WTC11 (cell line): ENCODE measurements around the gene ATP5F1D. TPM values are rescaled to one million over a fixed set of nuclear protein-coding genes. Genes with fewer than 3 reads are reported as not detected.

Experiments
- E2F4 ChIP-seq: sonication (generic); formaldehyde crosslinking; IDR thresholded peaks from 2 replicates; pipeline ENCODE4 v1.8.1; 2022; ENCODE audit warnings: low read depth, mild to moderate bottlenecking, moderate library complexity, missing genetic modification reagents, borderline replicate concordance
- EMX1 ChIP-seq: fragments of 250-450 bp; sonication (Bioruptor Pico); IDR thresholded peaks from 2 replicates; pipeline ENCODE4 v1.8.0; 2021; ENCODE audit warnings: mild to moderate bottlenecking
- ETV6 ChIP-seq: sonication (generic); formaldehyde crosslinking; IDR thresholded peaks from 2 replicates; pipeline ENCODE4 v1.8.1; 2022; ENCODE audit warnings: mild to moderate bottlenecking, missing genetic modification reagents
- FOXP1 ChIP-seq: sonication (generic); formaldehyde crosslinking; IDR thresholded peaks from 2 replicates; pipeline ENCODE4 v1.8.0; 2022; ENCODE audit warnings: missing genetic modification reagents, mild to moderate bottlenecking, moderate library complexity, borderline replicate concordance
- FOXP4 ChIP-seq: sonication (generic); formaldehyde crosslinking; IDR thresholded peaks from 2 replicates; pipeline ENCODE4 v1.8.0; 2022; ENCODE audit warnings: mild to moderate bottlenecking, missing genetic modification reagents
- HMGXB4 ChIP-seq: sonication (generic); formaldehyde crosslinking; IDR thresholded peaks from 2 replicates; pipeline ENCODE4 v1.8.1; 2023; ENCODE audit warnings: mild to moderate bottlenecking, moderate library complexity, missing genetic modification reagents
- MYBL2 ChIP-seq: sonication (generic); formaldehyde crosslinking; IDR thresholded peaks from 2 replicates; pipeline ENCODE4 v1.8.1; 2023; ENCODE audit warnings: mild to moderate bottlenecking, moderate library complexity, missing genetic modification reagents
- NR1H2 ChIP-seq: sonication (generic); formaldehyde crosslinking; IDR thresholded peaks from 2 replicates; pipeline ENCODE4 v1.9.0; 2021; ENCODE audit warnings: mild to moderate bottlenecking, moderate library complexity, missing genetic modification reagents
- TEAD1 ChIP-seq: sonication (generic); formaldehyde crosslinking; IDR thresholded peaks from 2 replicates; pipeline ENCODE4 v1.8.0; 2022; ENCODE audit warnings: mild to moderate bottlenecking, missing genetic modification reagents
- USF2 ChIP-seq: sonication (generic); formaldehyde crosslinking; IDR thresholded peaks from 2 replicates; pipeline ENCODE4 v1.8.1; 2023; ENCODE audit warnings: mild to moderate bottlenecking, missing genetic modification reagents, moderate library complexity
- ZMAT4 ChIP-seq: fragments of 250-450 bp; sonication (Bioruptor Pico); IDR thresholded peaks from 2 replicates; pipeline ENCODE4 v1.9.0; 2021; ENCODE audit warnings: mild to moderate bottlenecking
- ZNF416 ChIP-seq: fragments of 250-450 bp; sonication (Bioruptor Pico); IDR thresholded peaks from 2 replicates; pipeline ENCODE4 v1.9.0; 2021; ENCODE audit warnings: mild to moderate bottlenecking, inconsistent platforms
- total RNA-seq: library from RNA; stranded (reverse); gene quantifications from 3 replicates; pipeline ENCODE4 v1.2.3, GENCODE V29; 2021
- TF ChIP-seq, protein P1 (sequence below): sonication (generic); formaldehyde crosslinking; IDR thresholded peaks from 2 replicates; pipeline ENCODE4 v1.8.1; 2023; ENCODE audit warnings: mild to moderate bottlenecking, missing genetic modification reagents, moderate library complexity
- TF ChIP-seq, protein P2 (sequence below): sonication (generic); formaldehyde crosslinking; IDR thresholded peaks from 2 replicates; pipeline ENCODE4 v1.8.0; 2022; ENCODE audit warnings: mild to moderate bottlenecking, missing genetic modification reagents
- TF ChIP-seq, protein P3 (sequence below): sonication (generic); formaldehyde crosslinking; IDR thresholded peaks from 2 replicates; pipeline ENCODE4 v1.8.1; 2022; ENCODE audit warnings: missing genetic modification reagents, borderline replicate concordance
- TF ChIP-seq, protein P4 (sequence below): sonication (generic); formaldehyde crosslinking; IDR thresholded peaks from 2 replicates; pipeline ENCODE4 v1.8.0; 2022; ENCODE audit warnings: missing genetic modification reagents

The ATP5F1D gene
- total RNA-seq, 1 experiment from 2014 or later = 277 TPM

GRCh38 chr19:1259206-1259875, 17.8 kb downstream of the ATP5F1D start (continued):
- TF ChIP-seq HMGXB4 (CRISPR knock-in tag) (no peak), ETV6 (peak; percentile 98), USF2 (0 out of 2 replicates have a peak, but pooled peaks have one; percentile 28), E2F4 (no peak), FOXP1 (peak; percentile 77; the same call in 1 of the 2 replicates), ZNF416 (CRISPR knock-in tag) (peak; percentile 96), FOXP4 (CRISPR knock-in tag) (peak; percentile 25; the same call in 1 of the 2 replicates), TEAD1 (CRISPR knock-in tag) (no peak; the same call in 1 of the 2 replicates), NR1H2 (CRISPR knock-in tag) (no peak), EMX1 (CRISPR knock-in tag) (peak; percentile 91), MYBL2 (CRISPR knock-in tag) (no peak), ZMAT4 (CRISPR knock-in tag) (peak; percentile 42; the same call in 1 of the 2 replicates)
- TF ChIP-seq, protein P1, sequence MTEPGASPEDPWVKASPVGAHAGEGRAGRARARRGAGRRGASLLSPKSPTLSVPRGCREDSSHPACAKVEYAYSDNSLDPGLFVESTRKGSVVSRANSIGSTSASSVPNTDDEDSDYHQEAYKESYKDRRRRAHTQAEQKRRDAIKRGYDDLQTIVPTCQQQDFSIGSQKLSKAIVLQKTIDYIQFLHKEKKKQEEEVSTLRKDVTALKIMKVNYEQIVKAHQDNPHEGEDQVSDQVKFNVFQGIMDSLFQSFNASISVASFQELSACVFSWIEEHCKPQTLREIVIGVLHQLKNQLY = no peak
- TF ChIP-seq, protein P2, sequence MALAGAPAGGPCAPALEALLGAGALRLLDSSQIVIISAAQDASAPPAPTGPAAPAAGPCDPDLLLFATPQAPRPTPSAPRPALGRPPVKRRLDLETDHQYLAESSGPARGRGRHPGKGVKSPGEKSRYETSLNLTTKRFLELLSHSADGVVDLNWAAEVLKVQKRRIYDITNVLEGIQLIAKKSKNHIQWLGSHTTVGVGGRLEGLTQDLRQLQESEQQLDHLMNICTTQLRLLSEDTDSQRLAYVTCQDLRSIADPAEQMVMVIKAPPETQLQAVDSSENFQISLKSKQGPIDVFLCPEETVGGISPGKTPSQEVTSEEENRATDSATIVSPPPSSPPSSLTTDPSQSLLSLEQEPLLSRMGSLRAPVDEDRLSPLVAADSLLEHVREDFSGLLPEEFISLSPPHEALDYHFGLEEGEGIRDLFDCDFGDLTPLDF = 0 out of 2 replicates have a peak, but pooled peaks have one; percentile 35
- TF ChIP-seq, protein P3, sequence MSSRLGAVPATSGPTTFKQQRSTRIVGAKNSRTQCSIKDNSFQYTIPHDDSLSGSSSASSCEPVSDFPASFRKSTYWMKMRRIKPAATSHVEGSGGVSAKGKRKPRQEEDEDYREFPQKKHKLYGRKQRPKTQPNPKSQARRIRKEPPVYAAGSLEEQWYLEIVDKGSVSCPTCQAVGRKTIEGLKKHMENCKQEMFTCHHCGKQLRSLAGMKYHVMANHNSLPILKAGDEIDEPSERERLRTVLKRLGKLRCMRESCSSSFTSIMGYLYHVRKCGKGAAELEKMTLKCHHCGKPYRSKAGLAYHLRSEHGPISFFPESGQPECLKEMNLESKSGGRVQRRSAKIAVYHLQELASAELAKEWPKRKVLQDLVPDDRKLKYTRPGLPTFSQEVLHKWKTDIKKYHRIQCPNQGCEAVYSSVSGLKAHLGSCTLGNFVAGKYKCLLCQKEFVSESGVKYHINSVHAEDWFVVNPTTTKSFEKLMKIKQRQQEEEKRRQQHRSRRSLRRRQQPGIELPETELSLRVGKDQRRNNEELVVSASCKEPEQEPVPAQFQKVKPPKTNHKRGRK (CRISPR knock-in tag) = no peak
- TF ChIP-seq, protein P4, sequence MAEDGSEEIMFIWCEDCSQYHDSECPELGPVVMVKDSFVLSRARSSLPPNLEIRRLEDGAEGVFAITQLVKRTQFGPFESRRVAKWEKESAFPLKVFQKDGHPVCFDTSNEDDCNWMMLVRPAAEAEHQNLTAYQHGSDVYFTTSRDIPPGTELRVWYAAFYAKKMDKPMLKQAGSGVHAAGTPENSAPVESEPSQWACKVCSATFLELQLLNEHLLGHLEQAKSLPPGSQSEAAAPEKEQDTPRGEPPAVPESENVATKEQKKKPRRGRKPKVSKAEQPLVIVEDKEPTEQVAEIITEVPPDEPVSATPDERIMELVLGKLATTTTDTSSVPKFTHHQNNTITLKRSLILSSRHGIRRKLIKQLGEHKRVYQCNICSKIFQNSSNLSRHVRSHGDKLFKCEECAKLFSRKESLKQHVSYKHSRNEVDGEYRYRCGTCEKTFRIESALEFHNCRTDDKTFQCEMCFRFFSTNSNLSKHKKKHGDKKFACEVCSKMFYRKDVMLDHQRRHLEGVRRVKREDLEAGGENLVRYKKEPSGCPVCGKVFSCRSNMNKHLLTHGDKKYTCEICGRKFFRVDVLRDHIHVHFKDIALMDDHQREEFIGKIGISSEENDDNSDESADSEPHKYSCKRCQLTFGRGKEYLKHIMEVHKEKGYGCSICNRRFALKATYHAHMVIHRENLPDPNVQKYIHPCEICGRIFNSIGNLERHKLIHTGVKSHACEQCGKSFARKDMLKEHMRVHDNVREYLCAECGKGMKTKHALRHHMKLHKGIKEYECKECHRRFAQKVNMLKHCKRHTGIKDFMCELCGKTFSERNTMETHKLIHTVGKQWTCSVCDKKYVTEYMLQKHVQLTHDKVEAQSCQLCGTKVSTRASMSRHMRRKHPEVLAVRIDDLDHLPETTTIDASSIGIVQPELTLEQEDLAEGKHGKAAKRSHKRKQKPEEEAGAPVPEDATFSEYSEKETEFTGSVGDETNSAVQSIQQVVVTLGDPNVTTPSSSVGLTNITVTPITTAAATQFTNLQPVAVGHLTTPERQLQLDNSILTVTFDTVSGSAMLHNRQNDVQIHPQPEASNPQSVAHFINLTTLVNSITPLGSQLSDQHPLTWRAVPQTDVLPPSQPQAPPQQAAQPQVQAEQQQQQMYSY (CRISPR knock-in tag) = no peak
